HepG2 (cell line): ENCODE results near the gene KLF13. TPM values are rescaled to one million over a fixed set of nuclear protein-coding genes. Genes with fewer than 3 reads are reported as not detected.

ENCODE experiments used
- MED13 ChIP-seq: sonication (generic); formaldehyde crosslinking; IDR thresholded peaks from 2 replicates; pipeline ENCODE4 v1.5.0; 2020; ENCODE audit warnings: missing genetic modification reagents
- MIXL1 ChIP-seq: IDR thresholded peaks from 2 replicates; pipeline ENCODE4 v1.6.1; 2016
- MTA1 ChIP-seq: sonication (generic); formaldehyde crosslinking; IDR thresholded peaks from 2 replicates; pipeline ENCODE4 v1.4.0; 2020; ENCODE audit warnings: missing genetic modification reagents, mild to moderate bottlenecking, borderline replicate concordance
- NFYC ChIP-seq: IDR thresholded peaks from 2 replicates; pipeline ENCODE4 v1.6.1; 2016; ENCODE audit warnings: missing genetic modification reagents, missing compliant biosample characterization
- RARG ChIP-seq: sonication (generic); formaldehyde crosslinking; IDR thresholded peaks from 2 replicates; pipeline ENCODE4 v1.4.0; 2020; ENCODE audit warnings: low read depth, mild to moderate bottlenecking, missing genetic modification reagents
- RBFOX2 ChIP-seq: fragments of 200-400 bp; formaldehyde crosslinking; IDR thresholded peaks from 2 replicates; pipeline ENCODE4 v1.6.1; 2017; ENCODE audit warnings: low read depth, mild to moderate bottlenecking, low read length
- RFXANK ChIP-seq: IDR thresholded peaks from 2 replicates; pipeline ENCODE4 v1.6.1; 2016
- SKI ChIP-seq: fragments of 450-650 bp; IDR thresholded peaks from one replicate; pipeline ENCODE4 v1.6.1; 2018; ENCODE audit warnings: mild to moderate bottlenecking; ENCODE audit not compliant: partially characterized antibody
- SP1 ChIP-seq, 2 experiments: fragments of 450-650 bp in 1 of 2; sonication (generic) in 1 of 2; formaldehyde crosslinking in 1 of 2; IDR thresholded peaks; 2 replicates each; pipeline versions ENCODE4 v1.4.0 to v1.6.1; 2016 to 2020; ENCODE audit warnings: missing genetic modification reagents in 1 of 2
- TBL1XR1 ChIP-seq: fragments of 150-350 bp; IDR thresholded peaks from 2 replicates; pipeline ENCODE4 v1.6.1; 2014; ENCODE audit warnings: borderline replicate concordance, low read length; ENCODE audit not compliant: partially characterized antibody
- ZFP1 ChIP-seq: IDR thresholded peaks from 2 replicates; pipeline ENCODE4 v1.6.1; 2016
- ZFP36L1 ChIP-seq: sonication (generic); formaldehyde crosslinking; IDR thresholded peaks from 2 replicates; pipeline ENCODE4 v1.8.0; 2022; ENCODE audit warnings: mild to moderate bottlenecking, missing genetic modification reagents, moderate library complexity
- ZFYVE20 ChIP-seq: sonication (generic); formaldehyde crosslinking; IDR thresholded peaks from 2 replicates; pipeline ENCODE4 v1.8.0; 2023; ENCODE audit warnings: low read depth, mild to moderate bottlenecking, moderate library complexity, missing genetic modification reagents, borderline replicate concordance
- ZNF350 ChIP-seq: sonication (generic); formaldehyde crosslinking; IDR thresholded peaks from 2 replicates; pipeline ENCODE4 v1.4.0; 2020; ENCODE audit warnings: mild to moderate bottlenecking, low read depth, missing genetic modification reagents, borderline replicate concordance
- ZNF629 ChIP-seq: sonication (generic); formaldehyde crosslinking; conservative IDR thresholded peaks from 2 replicates; pipeline ENCODE4 v1.5.0; 2020; ENCODE audit warnings: missing genetic modification reagents
- ZNF790 ChIP-seq: sonication (generic); formaldehyde crosslinking; IDR thresholded peaks from 2 replicates; pipeline ENCODE4 v1.8.0; 2022; ENCODE audit warnings: missing genetic modification reagents, mild to moderate bottlenecking, borderline replicate concordance
- polyA plus RNA-seq, 8 experiments: library from polyadenylated mRNA; depleted of rRNA in 3 of 8; stranded (reverse) in 7 of 8; unstranded in 1 of 8; fragments of >200 nt; fragmentation: Illumina TruSeq in 4 of 8; extraction: Trizol in 4 of 8; gene quantifications; 2 replicates each; pipeline versions ENCODE4 v1.2.1 to v1.2.3, GENCODE V29; 2011 to 2016; ENCODE audit warnings: low read depth in 4 of 8, missing spikeins in 1 of 8, mixed read lengths in 1 of 8; ENCODE audit not compliant: insufficient read depth in 1 of 8
- total RNA-seq, 5 experiments: library from RNA; depleted of rRNA; stranded (reverse); fragments of >200 nt; fragmentation: Illumina TruSeq; extraction: Trizol; gene quantifications; 2 replicates each; pipeline ENCODE4 v1.2.3, GENCODE V29; 2016; ENCODE audit warnings: low read depth in 1 of 5
- TF ChIP-seq, protein P1 (sequence below): fragments of 450-650 bp; IDR thresholded peaks from 2 replicates; pipeline ENCODE4 v1.6.1; 2017
- TF ChIP-seq, protein P2 (sequence below): sonication (generic); IDR thresholded peaks from 2 replicates; pipeline ENCODE4 v1.6.1; 2016; ENCODE audit warnings: low read depth, borderline replicate concordance
- TF ChIP-seq, protein P3 (sequence below): sonication (generic); formaldehyde crosslinking; IDR thresholded peaks from 2 replicates; pipeline ENCODE4 v1.8.0; 2022; ENCODE audit warnings: mild to moderate bottlenecking, missing genetic modification reagents; ENCODE audit not compliant: insufficient replicate concordance
- TF ChIP-seq, protein P4 (sequence below): sonication (generic); formaldehyde crosslinking; IDR thresholded peaks from 2 replicates; pipeline ENCODE4 v1.5.1; 2020; ENCODE audit warnings: mild to moderate bottlenecking, missing genetic modification reagents, moderate library complexity
- TF ChIP-seq, protein P5 (sequence below): sonication (generic); formaldehyde crosslinking; IDR thresholded peaks from 2 replicates; pipeline ENCODE4 v1.5.0; 2020; ENCODE audit warnings: mild to moderate bottlenecking, low read depth, missing genetic modification reagents, borderline replicate concordance

Gene KLF13
- total and polyA plus RNA-seq, 2 of the 13 experiments (the other 11 are each of a cell fraction or from before 2014, with no cell fraction given): 16.8 to 25.1 TPM

DNA sequence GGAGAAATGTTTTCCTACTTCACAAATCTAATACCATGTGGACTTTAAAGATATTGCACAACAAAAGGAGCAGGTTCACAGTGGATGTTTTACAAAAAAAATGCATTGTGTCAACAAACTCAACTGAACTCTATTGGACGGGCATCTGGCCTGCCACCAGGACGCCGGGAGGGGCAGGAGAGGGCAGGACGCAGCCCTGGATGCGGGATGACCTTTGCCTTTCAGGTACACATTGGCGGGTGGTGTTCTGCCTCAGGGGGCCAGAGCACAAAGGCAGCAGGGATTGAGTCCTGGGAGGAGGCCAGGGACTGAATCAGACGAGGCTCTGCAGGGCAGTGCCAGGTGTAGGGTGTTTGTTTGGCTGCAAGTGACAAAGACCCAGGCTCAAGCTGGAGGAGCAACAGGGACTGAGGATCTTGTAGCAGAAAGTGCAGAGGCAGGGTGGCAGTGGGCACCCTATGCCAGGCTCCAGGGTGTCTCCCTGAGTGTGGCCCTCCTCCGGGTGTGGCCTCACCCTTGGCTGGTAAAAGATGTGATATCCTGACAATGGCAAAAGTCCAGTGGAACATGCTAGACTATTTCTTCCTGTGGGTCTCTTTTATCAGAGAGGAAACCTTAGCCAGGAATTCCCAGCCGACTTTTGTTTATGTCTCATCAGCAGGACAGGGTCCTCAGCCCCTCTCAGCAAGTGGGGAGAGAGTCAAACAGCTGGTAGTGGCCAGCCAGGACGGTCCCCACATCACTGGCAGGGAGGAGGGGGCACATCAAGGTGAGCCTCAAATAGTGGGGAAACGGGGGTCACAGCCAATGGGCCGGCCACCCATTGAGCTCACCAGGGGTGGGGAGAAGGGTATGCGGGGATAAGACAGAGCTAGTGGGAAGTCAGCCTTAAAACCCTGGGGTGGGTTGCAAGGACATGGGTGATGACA is 29.7 kb upstream of the KLF13 start (continued):
- TF ChIP-seq MTA1 (CRISPR knock-in tag): peak; percentile 98
- no peak; the same call in 1 of the 2 replicates for TF ChIP-seq ZNF629 (CRISPR knock-in tag)
- peak; percentile 30; the same call in 1 of the 2 replicates for TF ChIP-seq ZFP1 (CRISPR knock-in tag)
- TF ChIP-seq, protein P1, sequence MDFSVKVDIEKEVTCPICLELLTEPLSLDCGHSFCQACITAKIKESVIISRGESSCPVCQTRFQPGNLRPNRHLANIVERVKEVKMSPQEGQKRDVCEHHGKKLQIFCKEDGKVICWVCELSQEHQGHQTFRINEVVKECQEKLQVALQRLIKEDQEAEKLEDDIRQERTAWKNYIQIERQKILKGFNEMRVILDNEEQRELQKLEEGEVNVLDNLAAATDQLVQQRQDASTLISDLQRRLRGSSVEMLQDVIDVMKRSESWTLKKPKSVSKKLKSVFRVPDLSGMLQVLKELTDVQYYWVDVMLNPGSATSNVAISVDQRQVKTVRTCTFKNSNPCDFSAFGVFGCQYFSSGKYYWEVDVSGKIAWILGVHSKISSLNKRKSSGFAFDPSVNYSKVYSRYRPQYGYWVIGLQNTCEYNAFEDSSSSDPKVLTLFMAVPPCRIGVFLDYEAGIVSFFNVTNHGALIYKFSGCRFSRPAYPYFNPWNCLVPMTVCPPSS: no peak
- no peak for TF ChIP-seq RBFOX2
- TF ChIP-seq NFYC (CRISPR knock-in tag): peak; percentile 82
- TF ChIP-seq ZFYVE20: no peak
- peak; percentile 86; the same call in 1 of the 2 replicates for TF ChIP-seq MED13 (CRISPR knock-in tag)
- TF ChIP-seq TBL1XR1: no peak
- TF ChIP-seq SP1 (IDR thresholded peaks at IDR 0.05): no peak
- TF ChIP-seq SP1 (CRISPR knock-in tag; IDR thresholded peaks at IDR 0.05): peak; percentile 33; the same call in 1 of the 2 replicates
- peak; percentile 89; the same call in 1 of the 2 replicates for TF ChIP-seq ZNF350 (CRISPR knock-in tag)
- TF ChIP-seq SKI: peak; percentile 89
- TF ChIP-seq, protein P2, sequence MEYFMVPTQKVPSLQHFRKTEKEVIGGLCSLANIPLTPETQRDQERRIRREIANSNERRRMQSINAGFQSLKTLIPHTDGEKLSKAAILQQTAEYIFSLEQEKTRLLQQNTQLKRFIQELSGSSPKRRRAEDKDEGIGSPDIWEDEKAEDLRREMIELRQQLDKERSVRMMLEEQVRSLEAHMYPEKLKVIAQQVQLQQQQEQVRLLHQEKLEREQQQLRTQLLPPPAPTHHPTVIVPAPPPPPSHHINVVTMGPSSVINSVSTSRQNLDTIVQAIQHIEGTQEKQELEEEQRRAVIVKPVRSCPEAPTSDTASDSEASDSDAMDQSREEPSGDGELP: peak; percentile 75; the same call in 1 of the 2 replicates
- 0 out of 2 replicates have a peak, but pooled peaks have one; percentile 59 for TF ChIP-seq ZFP36L1
- TF ChIP-seq MIXL1: peak; percentile 94
- TF ChIP-seq ZNF790: no peak
- TF ChIP-seq, protein P3, sequence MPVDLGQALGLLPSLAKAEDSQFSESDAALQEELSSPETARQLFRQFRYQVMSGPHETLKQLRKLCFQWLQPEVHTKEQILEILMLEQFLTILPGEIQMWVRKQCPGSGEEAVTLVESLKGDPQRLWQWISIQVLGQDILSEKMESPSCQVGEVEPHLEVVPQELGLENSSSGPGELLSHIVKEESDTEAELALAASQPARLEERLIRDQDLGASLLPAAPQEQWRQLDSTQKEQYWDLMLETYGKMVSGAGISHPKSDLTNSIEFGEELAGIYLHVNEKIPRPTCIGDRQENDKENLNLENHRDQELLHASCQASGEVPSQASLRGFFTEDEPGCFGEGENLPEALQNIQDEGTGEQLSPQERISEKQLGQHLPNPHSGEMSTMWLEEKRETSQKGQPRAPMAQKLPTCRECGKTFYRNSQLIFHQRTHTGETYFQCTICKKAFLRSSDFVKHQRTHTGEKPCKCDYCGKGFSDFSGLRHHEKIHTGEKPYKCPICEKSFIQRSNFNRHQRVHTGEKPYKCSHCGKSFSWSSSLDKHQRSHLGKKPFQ (CRISPR knock-in tag): no peak
- TF ChIP-seq RARG: no peak
- TF ChIP-seq, protein P4, sequence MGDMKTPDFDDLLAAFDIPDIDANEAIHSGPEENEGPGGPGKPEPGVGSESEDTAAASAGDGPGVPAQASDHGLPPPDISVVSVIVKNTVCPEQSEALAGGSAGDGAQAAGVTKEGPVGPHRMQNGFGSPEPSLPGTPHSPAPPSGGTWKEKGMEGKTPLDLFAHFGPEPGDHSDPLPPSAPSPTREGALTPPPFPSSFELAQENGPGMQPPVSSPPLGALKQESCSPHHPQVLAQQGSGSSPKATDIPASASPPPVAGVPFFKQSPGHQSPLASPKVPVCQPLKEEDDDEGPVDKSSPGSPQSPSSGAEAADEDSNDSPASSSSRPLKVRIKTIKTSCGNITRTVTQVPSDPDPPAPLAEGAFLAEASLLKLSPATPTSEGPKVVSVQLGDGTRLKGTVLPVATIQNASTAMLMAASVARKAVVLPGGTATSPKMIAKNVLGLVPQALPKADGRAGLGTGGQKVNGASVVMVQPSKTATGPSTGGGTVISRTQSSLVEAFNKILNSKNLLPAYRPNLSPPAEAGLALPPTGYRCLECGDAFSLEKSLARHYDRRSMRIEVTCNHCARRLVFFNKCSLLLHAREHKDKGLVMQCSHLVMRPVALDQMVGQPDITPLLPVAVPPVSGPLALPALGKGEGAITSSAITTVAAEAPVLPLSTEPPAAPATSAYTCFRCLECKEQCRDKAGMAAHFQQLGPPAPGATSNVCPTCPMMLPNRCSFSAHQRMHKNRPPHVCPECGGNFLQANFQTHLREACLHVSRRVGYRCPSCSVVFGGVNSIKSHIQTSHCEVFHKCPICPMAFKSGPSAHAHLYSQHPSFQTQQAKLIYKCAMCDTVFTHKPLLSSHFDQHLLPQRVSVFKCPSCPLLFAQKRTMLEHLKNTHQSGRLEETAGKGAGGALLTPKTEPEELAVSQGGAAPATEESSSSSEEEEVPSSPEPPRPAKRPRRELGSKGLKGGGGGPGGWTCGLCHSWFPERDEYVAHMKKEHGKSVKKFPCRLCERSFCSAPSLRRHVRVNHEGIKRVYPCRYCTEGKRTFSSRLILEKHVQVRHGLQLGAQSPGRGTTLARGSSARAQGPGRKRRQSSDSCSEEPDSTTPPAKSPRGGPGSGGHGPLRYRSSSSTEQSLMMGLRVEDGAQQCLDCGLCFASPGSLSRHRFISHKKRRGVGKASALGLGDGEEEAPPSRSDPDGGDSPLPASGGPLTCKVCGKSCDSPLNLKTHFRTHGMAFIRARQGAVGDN (CRISPR knock-in tag): peak; percentile 98
- TF ChIP-seq, protein P5, sequence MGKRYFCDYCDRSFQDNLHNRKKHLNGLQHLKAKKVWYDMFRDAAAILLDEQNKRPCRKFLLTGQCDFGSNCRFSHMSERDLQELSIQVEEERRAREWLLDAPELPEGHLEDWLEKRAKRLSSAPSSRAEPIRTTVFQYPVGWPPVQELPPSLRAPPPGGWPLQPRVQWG (CRISPR knock-in tag): no peak
- TF ChIP-seq RFXANK (CRISPR knock-in tag): peak; percentile 61; the same call in 1 of the 2 replicates
